Fibroblast of upper back skin (primary cell): ENCODE measurements around the gene SELL.
A peak's percentile ranks its signal among the peaks of the same experiment; 100 is the strongest.
"Not testable (repeated sequence)": the region's sequence is repeated elsewhere in the genome, so short reads cannot be mapped to it uniquely, and the experiment has no call there.

Source experiments
- DNase-seq: peaks from one replicate; pipeline ENCODE4 v3.0.0-alpha.2; 2013

SELL gene

GRCh38 chr1:169701261-169702005, 10.0 kb downstream of the SELL start:
- DNase-seq, result no peak

- no peak for DNase-seq
Observed at GRCh38 chr1:169699707-169700106, 11.7 kb downstream of the SELL start.

- DNase-seq, result no peak
Observed at GRCh38 chr1:169698976-169699375, 12.4 kb downstream of the SELL start.

- no peak for DNase-seq
Observed at GRCh38 chr1:169697755-169698154, 13.7 kb downstream of the SELL start.

- no peak for DNase-seq
Observed at GRCh38 chr1:169696273-169697100, 14.9 kb downstream of the SELL start.

- no peak for DNase-seq
Observed at GRCh38 chr1:169694304-169695075, 16.9 kb downstream of the SELL start.

GRCh38 chr1:169692756-169693460, 18.5 kb downstream of the SELL start:
- DNase-seq, result no peak

GRCh38 chr1:169690489-169690888, 20.9 kb downstream of the SELL start:
- DNase-seq, result no peak

GRCh38 chr1:169689395-169689794, 22.0 kb downstream of the SELL start:
- no peak for DNase-seq

- DNase-seq, result not testable (repeated sequence)
Observed at GRCh38 chr1:169688377-169688776, 23.0 kb downstream of the SELL start.

GRCh38 chr1:169683661-169684060, 27.8 kb downstream of the SELL start:
- no peak for DNase-seq

GRCh38 chr1:169683168-169683567, 28.3 kb downstream of the SELL start:
- DNase-seq, result not testable (repeated sequence)

- DNase-seq, result no peak
Observed at GRCh38 chr1:169682071-169682470, 29.3 kb downstream of the SELL start.

GRCh38 chr1:169681140-169681539, 30.3 kb downstream of the SELL start:
- DNase-seq, result no peak

- no peak for DNase-seq
Observed at GRCh38 chr1:169680377-169681019, 30.9 kb downstream of the SELL start.

- no peak for DNase-seq
Observed at GRCh38 chr1:169679692-169680091, 31.7 kb downstream of the SELL start.

- DNase-seq, result peak; percentile 2
Observed at GRCh38 chr1:169676001-169676400, 35.4 kb downstream of the SELL start.

- DNase-seq, result no peak
Observed at GRCh38 chr1:169670836-169671235, 40.6 kb downstream of the SELL start.

GRCh38 chr1:169670244-169670643, 41.2 kb downstream of the SELL start:
- DNase-seq, result not testable (repeated sequence)

GRCh38 chr1:169667699-169668596, 43.5 kb downstream of the SELL start:
- not testable (repeated sequence) for DNase-seq

GRCh38 chr1:169667227-169667639, 44.2 kb downstream of the SELL start:
- DNase-seq, result not testable (repeated sequence)
